H1 (cell line): ENCODE results near the gene PMEPA1. TPM values are rescaled to one million over a fixed set of nuclear protein-coding genes. Genes with fewer than 3 reads are reported as not detected.

ENCODE experiments used
- CTCF ChIA-PET: fragments of 300-600 bp; sonication (Branson Sonifier 250); formaldehyde crosslinking; loops from one replicate; lab custom pipeline; 2021; ENCODE audit not compliant: partially characterized antibody; lab: Charles Lee
- POLR2A ChIA-PET: fragments of 300-600 bp; sonication (Branson Sonifier 250); formaldehyde crosslinking; loops from one replicate; lab custom pipeline; 2021; ENCODE audit warnings: inconsistent platforms; ENCODE audit not compliant: partially characterized antibody; lab: Charles Lee
- DNase-seq, 2 experiments: peaks; one replicate each; pipeline versions ENCODE4 v3.0.0 to v3.0.0-alpha.2; 2010 to 2022; ENCODE audit warnings: low spot score in 2 of 2, low read depth in 1 of 2, mixed read lengths in 1 of 2
- FAIRE-seq: peaks from 2 replicates; lab custom pipeline; 2011; peaks lifted over from hg19 to GRCh38; lab: Jason Lieb, UNC
- H2AFZ ChIP-seq: 2 replicates; pipeline ENCODE4 v1.8.1; 2012; ENCODE audit warnings: low read length, inconsistent platforms
- H2AK5ac ChIP-seq: 2 replicates; pipeline ENCODE4 v1.6.1; 2013; ENCODE audit warnings: low read depth, low read length
- H2BK120ac ChIP-seq: replicated peaks from 2 replicates; pipeline ENCODE3; 2013; ENCODE audit warnings: low read depth, low read length, inconsistent platforms
- H2BK12ac ChIP-seq: 2 replicates; pipeline ENCODE4 v1.6.1; 2013; ENCODE audit warnings: low read depth, low read length
- H2BK15ac ChIP-seq: 2 replicates; pipeline ENCODE4 v1.6.1; 2013; ENCODE audit warnings: low read length
- H2BK20ac ChIP-seq: 2 replicates; pipeline ENCODE4 v1.6.1; 2013; ENCODE audit warnings: low read length
- H2BK5ac ChIP-seq: 2 replicates; pipeline ENCODE4 v1.6.1; 2013; ENCODE audit warnings: low read depth, low read length
- H3K14ac ChIP-seq: 2 replicates; pipeline ENCODE4 v1.6.1; 2013; ENCODE audit warnings: inconsistent platforms; ENCODE audit not compliant: insufficient read length
- H3K18ac ChIP-seq: 2 replicates; pipeline ENCODE4 v1.6.1; 2013; ENCODE audit warnings: low read length; ENCODE audit errors: extremely low read depth
- H3K23ac ChIP-seq: 2 replicates; pipeline ENCODE4 v1.6.1; 2013; ENCODE audit warnings: inconsistent platforms; ENCODE audit not compliant: insufficient read length
- H3K23me2 ChIP-seq: 2 replicates; pipeline ENCODE4 v1.6.1; 2013; ENCODE audit warnings: low read depth, low read length
- H3K27ac ChIP-seq: 2 replicates; pipeline ENCODE4 v1.6.1; 2011; ENCODE audit warnings: low read depth, low read length, inconsistent platforms
- H3K27me3 ChIP-seq, 4 experiments: replicated peaks in 1 of 4; 1 replicate in 1 of 4; 2 replicates in 3 of 4; pipeline versions ENCODE4 v1.6.1 to v1.8.1; 2011 to 2013; ENCODE audit warnings: low read length in 3 of 4, mild to moderate bottlenecking in 3 of 4, inconsistent platforms in 2 of 4, mixed read lengths in 2 of 4, moderate library complexity in 1 of 4; ENCODE audit not compliant: control insufficient read depth in 3 of 4, insufficient read depth in 3 of 4; ENCODE audit errors: extremely low read depth in 1 of 4
- H3K36me3 ChIP-seq, 4 experiments: 2 replicates each; pipeline versions ENCODE4 v1.6.1 to v1.8.1; 2011 to 2013; ENCODE audit warnings: mild to moderate bottlenecking in 4 of 4, low read length in 3 of 4, moderate library complexity in 2 of 4, control low read depth in 1 of 4, inconsistent platforms in 1 of 4; ENCODE audit not compliant: insufficient read depth in 4 of 4, control insufficient read depth in 2 of 4
- H3K4ac ChIP-seq: replicated peaks from 2 replicates; pipeline ENCODE3; 2013; ENCODE audit warnings: low read length, low read depth, mixed read lengths, inconsistent platforms; ENCODE audit not compliant: insufficient read length
- H3K4me1 ChIP-seq, 4 experiments: replicated peaks in 1 of 4; 1 replicate in 1 of 4; 2 replicates in 3 of 4; pipeline versions ENCODE4 v1.6.1 to v1.8.1; 2011 to 2013; ENCODE audit warnings: low read length in 3 of 4, inconsistent platforms in 2 of 4, mixed read lengths in 1 of 4; ENCODE audit not compliant: insufficient read depth in 4 of 4, control insufficient read depth in 3 of 4
- H3K4me2 ChIP-seq, 2 experiments: 2 replicates each; pipeline versions ENCODE4 v1.6.1 to v1.8.1; 2011 to 2013; ENCODE audit warnings: low read depth in 2 of 2, low read length in 2 of 2, control low read depth in 1 of 2, inconsistent platforms in 1 of 2, mild to moderate bottlenecking in 1 of 2; ENCODE audit not compliant: insufficient read depth in 1 of 2
- H3K4me3 ChIP-seq, 4 experiments: fragments of 200-600, 300-600 bp in 1 of 4; sonication (generic), shearing (Covaris generic), sonication (Bioruptor Twin) in 1 of 4; 2 replicates each; pipeline versions ENCODE4 v1.5.1 to v1.8.1; 2011 to 2016; ENCODE audit warnings: low read length in 4 of 4, low read depth in 3 of 4, control low read depth in 2 of 4, inconsistent platforms in 2 of 4, mild to moderate bottlenecking in 2 of 4, mixed read lengths in 1 of 4, moderate library complexity in 1 of 4; ENCODE audit not compliant: insufficient read depth in 2 of 4; ENCODE audit errors: extremely low read depth in 1 of 4
- H3K56ac ChIP-seq: replicated peaks from 2 replicates; pipeline ENCODE3; 2013; ENCODE audit warnings: low read depth, mild to moderate bottlenecking, mixed read lengths, low read length, inconsistent platforms; ENCODE audit not compliant: insufficient read length
- H3K79me1 ChIP-seq: 2 replicates; pipeline ENCODE4 v1.6.1; 2013; ENCODE audit warnings: low read depth, low read length, control low read depth
- H3K79me2 ChIP-seq, 2 experiments: 2 replicates each; pipeline versions ENCODE4 v1.6.1 to v1.8.1; 2012 to 2013; ENCODE audit warnings: low read length in 2 of 2, mild to moderate bottlenecking in 2 of 2, inconsistent platforms in 1 of 2; ENCODE audit not compliant: insufficient read depth in 2 of 2, control insufficient read depth in 1 of 2
- H3K9ac ChIP-seq, 4 experiments: replicated peaks in 1 of 4; 1 replicate in 1 of 4; 2 replicates in 3 of 4; pipeline versions ENCODE4 v1.6.1 to v1.8.1; 2011 to 2013; ENCODE audit warnings: low read depth in 3 of 4, low read length in 3 of 4, control low read depth in 2 of 4, mild to moderate bottlenecking in 2 of 4, moderate library complexity in 2 of 4, inconsistent platforms in 1 of 4; ENCODE audit errors: extremely low read depth in 1 of 4
- H3K9me3 ChIP-seq, 2 experiments: 2 replicates each; pipeline versions ENCODE4 v1.6.1 to v1.8.1; 2012 to 2013; ENCODE audit warnings: mild to moderate bottlenecking in 2 of 2, moderate library complexity in 2 of 2, control low read depth in 1 of 2, inconsistent platforms in 1 of 2, low read depth in 1 of 2, low read length in 1 of 2, mixed read lengths in 1 of 2; ENCODE audit not compliant: insufficient read depth in 2 of 2
- H4K20me1 ChIP-seq, 2 experiments: replicated peaks in 1 of 2; 2 replicates each; pipeline versions ENCODE3 to v1.8.1; 2011 to 2013; ENCODE audit warnings: inconsistent platforms in 2 of 2, low read length in 2 of 2, mild to moderate bottlenecking in 1 of 2; ENCODE audit not compliant: insufficient read depth in 2 of 2, control insufficient read depth in 1 of 2
- H4K5ac ChIP-seq: 2 replicates; pipeline ENCODE4 v1.6.1; 2013; ENCODE audit warnings: low read length, low read depth, mixed read lengths, inconsistent platforms; ENCODE audit not compliant: insufficient read length
- H4K8ac ChIP-seq: 2 replicates; pipeline ENCODE4 v1.8.0; 2013; ENCODE audit warnings: mild to moderate bottlenecking, moderate library complexity, low read length, inconsistent platforms; ENCODE audit not compliant: insufficient read depth; ENCODE audit errors: extremely low read depth
- H4K91ac ChIP-seq: replicated peaks from 2 replicates; pipeline ENCODE3; 2013; ENCODE audit warnings: low read length, mixed read lengths, inconsistent platforms; ENCODE audit not compliant: insufficient read length
- BRCA1 ChIP-seq: IDR thresholded peaks from 2 replicates; pipeline ENCODE4 v1.6.1; 2012; ENCODE audit warnings: low read depth, low read length, improper control_type of control experiment
- CTBP2 ChIP-seq: IDR thresholded peaks from 2 replicates; pipeline ENCODE4 v1.7.0; 2011; ENCODE audit warnings: borderline replicate concordance, mild to moderate bottlenecking, moderate library complexity, mixed read lengths, low read length; ENCODE audit not compliant: insufficient read depth, insufficient read length
- EGR1 ChIP-seq: IDR thresholded peaks from 2 replicates; pipeline ENCODE4 v1.6.1; 2011; ENCODE audit warnings: low read depth, low read length, borderline replicate concordance
- HDAC6 ChIP-seq: IDR thresholded peaks from one replicate; pipeline ENCODE4 v1.7.1; 2012; ENCODE audit warnings: low read depth, mild to moderate bottlenecking, inconsistent platforms, low read length, moderate library complexity
- JUN ChIP-seq: IDR thresholded peaks from 2 replicates; pipeline ENCODE4 v1.6.1; 2011; ENCODE audit warnings: low read depth, mild to moderate bottlenecking, improper control_type of control experiment, low read length
- PHF8 ChIP-seq: fragments of 200-600 bp; sonication (generic); conservative IDR thresholded peaks from 2 replicates; pipeline ENCODE4 v1.7.1; 2012; ENCODE audit warnings: low read depth, mild to moderate bottlenecking, inconsistent platforms, low read length, moderate library complexity
- RBBP5 ChIP-seq: IDR thresholded peaks from 2 replicates; pipeline ENCODE4 v1.7.1; 2012; ENCODE audit warnings: low read depth, mild to moderate bottlenecking, inconsistent platforms, low read length, moderate library complexity, borderline replicate concordance
- RXRA ChIP-seq: IDR thresholded peaks from 2 replicates; pipeline ENCODE4 v1.6.1; 2011; ENCODE audit warnings: low read depth, mild to moderate bottlenecking, low read length, moderate library complexity; ENCODE audit not compliant: insufficient read depth
- SIN3A ChIP-seq, 2 experiments: IDR thresholded peaks in 1 of 2; conservative IDR thresholded peaks in 1 of 2; 2 replicates each; pipeline ENCODE4 v1.6.1; 2011 to 2012; ENCODE audit warnings: low read length in 2 of 2, improper control_type of control experiment in 1 of 2, low read depth in 1 of 2, mild to moderate bottlenecking in 1 of 2
- SP1 ChIP-seq: IDR thresholded peaks from 2 replicates; pipeline ENCODE4 v1.6.1; 2011; ENCODE audit warnings: low read depth, low read length
- SP2 ChIP-seq: IDR thresholded peaks from 2 replicates; pipeline ENCODE4 v1.6.1; 2012; ENCODE audit warnings: mild to moderate bottlenecking, low read length, inconsistent platforms
- SRF ChIP-seq: IDR thresholded peaks from 2 replicates; pipeline ENCODE4 v1.6.1; 2011; ENCODE audit warnings: mild to moderate bottlenecking, low read depth, low read length, moderate library complexity
- TBP ChIP-seq: IDR thresholded peaks from 2 replicates; pipeline ENCODE4 v1.6.1; 2011; ENCODE audit warnings: low read depth, low read length, improper control_type of control experiment
- WGBS, 2 experiments: shearing (Covaris generic) in 1 of 2; methylation state at CpG; one replicate each; pipeline versions ENCODE4 v1.1.6 to v1.1.7; 2013 to 2015; ENCODE audit warnings: low lambda C conversion rate in 2 of 2, mixed read lengths in 2 of 2, inconsistent platforms in 1 of 2, low coverage in 1 of 2, missing lambda C conversion rate in 1 of 2; ENCODE audit not compliant: insufficient replicate concordance in 2 of 2, insufficient coverage in 1 of 2, insufficient read length in 1 of 2; ENCODE audit errors: extremely low coverage in 1 of 2, missing lambda C conversion rate in 1 of 2; 5-methylcytosine and 5-hydroxymethylcytosine counted together
- polyA plus RNA-seq, 7 experiments: library from polyadenylated mRNA; depleted of rRNA in 3 of 7; stranded (reverse) in 5 of 7; unstranded in 2 of 7; fragments of >200 nt in 5 of 7; fragments of 200-250 nt in 2 of 7; gene quantifications; 1 replicate in 5 of 7; 2 replicates in 1 of 7; 4 replicates in 1 of 7; pipeline versions ENCODE4 v1.2.1 to v1.2.3, GENCODE V29; 2011 to 2013; ENCODE audit warnings: missing spikeins in 2 of 7, mixed read lengths in 2 of 7
- total RNA-seq: library from RNA; stranded (reverse); fragmentation: NEBNext Ultra II Directional; extraction: Animal tissue kit (Norgen Biotek cat#: 25700); gene quantifications from 2 replicates; pipeline ENCODE4 v1.2.1, GENCODE V29; 2021

Gene PMEPA1
- total and polyA plus RNA-seq, 2 of the 8 experiments (the other 6 are each of a cell fraction or from before 2014, with no cell fraction given): 12.7 to 20.5 TPM

GRCh38 chr20:57753332-57754164 is 43.7 kb upstream of the PMEPA1 start:
- Histone ChIP-seq H3K4ac (no peak overlapping the region), H4K8ac (no peak overlapping the region), H3K56ac (no peak overlapping the region), H3K27me3 (no peaks in the 10 kb centered on the region), H2BK12ac (no peak overlapping the region), H2BK120ac (no peak overlapping the region), H3K36me3 (no peaks in the 10 kb centered on the region), H2BK20ac (no peak overlapping the region), H3K27ac (no peak overlapping the region), H3K9me3 (no peaks in the 10 kb centered on the region), H3K23ac (no peak overlapping the region), H3K18ac (no peak overlapping the region), H2BK5ac (no peak overlapping the region), H3K9ac (no peak overlapping the region; a peak in 1 of 7 replicates), H3K23me2 (no peaks in the 10 kb centered on the region), H2AFZ (no peak overlapping the region), H3K4me1 (peaks cover 0 to 6% (median 0%) of the 10 kb centered on the region in 4 experiments; a peak in 2 of 7 replicates), H2AK5ac (no peak overlapping the region), H4K20me1 (no peaks in the 10 kb centered on the region), H3K4me3 (no peak overlapping the region), H3K79me2 (no peaks in the 10 kb centered on the region), H4K5ac (no peak overlapping the region), H3K4me2 (no peak overlapping the region), H3K79me1 (no peaks in the 10 kb centered on the region), H4K91ac (no peak overlapping the region), H3K14ac (no peak overlapping the region), H2BK15ac (no peak overlapping the region)
- POLR2A ChIA-PET: interaction anchor here (0.6 kb wide), 1 partner anchor 380 kb away, joined by 3 read pairs; no protein-coding TSS in a partner anchor
- DNase-seq (no peak), FAIRE-seq (no peak)
- CTCF ChIA-PET: interaction anchor here (0.6 to 1.2 kb wide), 4 partner anchors 33 to 439 kb away, joined by 3 to 4 read pairs (median 3); no protein-coding TSS in a partner anchor
- WGBS, 2 experiments: 74% methylated on average over 14 of the region's 14 CpGs; no CpG with 5 or more reads in 1 of the 2 experiments
- TF ChIP-seq BRCA1 (no peak), CTBP2 (no peak), PHF8 (no peak), EGR1 (no peak), JUN (no peak), HDAC6 (no peak), TBP (no peak), RXRA (no peak), SP1 (no peak), SRF (no peak), SP2 (no peak), RBBP5 (no peak), SIN3A (conservative IDR thresholded peaks at IDR 0.05 in 1 of 2, IDR thresholded peaks at IDR 0.05 in 1 of 2; ENCODE audit: low read depth in 1 of 2, low read length in 2 of 2) (no peak)
